COR-L47 (cell line): Measurements from ENCODE around the gene TEX2.
"Not testable (repeated sequence)": the region's sequence is repeated elsewhere in the genome, so short reads cannot be mapped to it uniquely, and the experiment has no call there.

ENCODE experiments used
- DNase-seq: peaks from one replicate; lab custom pipeline; 2025; lab: John Stamatoyannopoulos, UW

TEX2 gene

DNA sequence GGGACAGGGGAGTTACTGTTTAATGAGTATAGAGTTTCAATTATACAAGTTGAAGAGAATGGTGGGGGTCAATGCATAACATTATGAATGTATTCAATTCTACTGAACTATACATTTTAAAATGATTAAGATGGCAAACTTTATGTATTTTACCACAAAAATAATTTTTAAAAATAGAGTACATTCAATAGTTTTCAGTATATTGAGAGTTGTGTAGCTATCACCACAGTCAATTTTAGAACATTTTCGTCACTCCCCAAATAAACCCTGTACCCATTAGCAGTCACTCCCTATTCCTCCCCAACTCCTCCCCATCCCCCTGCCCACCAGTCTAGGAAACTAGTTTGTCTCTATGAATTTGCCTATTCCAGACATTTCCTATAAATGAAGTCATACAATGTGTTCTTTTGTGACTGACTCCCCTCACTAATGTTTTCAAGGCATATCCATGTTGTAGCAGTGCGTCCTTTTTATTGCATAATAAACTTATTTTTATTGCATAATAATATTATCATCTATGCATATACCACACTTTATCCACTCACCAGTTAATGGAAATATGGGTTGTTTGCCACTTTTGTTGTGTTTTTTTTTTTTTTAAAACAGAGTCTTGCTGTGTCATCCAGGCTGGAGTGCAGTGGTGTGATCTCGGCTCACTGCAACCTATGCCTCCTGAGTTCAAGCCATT lies 80.6 kb downstream of the TEX2 start:
- no peak for DNase-seq

DNA sequence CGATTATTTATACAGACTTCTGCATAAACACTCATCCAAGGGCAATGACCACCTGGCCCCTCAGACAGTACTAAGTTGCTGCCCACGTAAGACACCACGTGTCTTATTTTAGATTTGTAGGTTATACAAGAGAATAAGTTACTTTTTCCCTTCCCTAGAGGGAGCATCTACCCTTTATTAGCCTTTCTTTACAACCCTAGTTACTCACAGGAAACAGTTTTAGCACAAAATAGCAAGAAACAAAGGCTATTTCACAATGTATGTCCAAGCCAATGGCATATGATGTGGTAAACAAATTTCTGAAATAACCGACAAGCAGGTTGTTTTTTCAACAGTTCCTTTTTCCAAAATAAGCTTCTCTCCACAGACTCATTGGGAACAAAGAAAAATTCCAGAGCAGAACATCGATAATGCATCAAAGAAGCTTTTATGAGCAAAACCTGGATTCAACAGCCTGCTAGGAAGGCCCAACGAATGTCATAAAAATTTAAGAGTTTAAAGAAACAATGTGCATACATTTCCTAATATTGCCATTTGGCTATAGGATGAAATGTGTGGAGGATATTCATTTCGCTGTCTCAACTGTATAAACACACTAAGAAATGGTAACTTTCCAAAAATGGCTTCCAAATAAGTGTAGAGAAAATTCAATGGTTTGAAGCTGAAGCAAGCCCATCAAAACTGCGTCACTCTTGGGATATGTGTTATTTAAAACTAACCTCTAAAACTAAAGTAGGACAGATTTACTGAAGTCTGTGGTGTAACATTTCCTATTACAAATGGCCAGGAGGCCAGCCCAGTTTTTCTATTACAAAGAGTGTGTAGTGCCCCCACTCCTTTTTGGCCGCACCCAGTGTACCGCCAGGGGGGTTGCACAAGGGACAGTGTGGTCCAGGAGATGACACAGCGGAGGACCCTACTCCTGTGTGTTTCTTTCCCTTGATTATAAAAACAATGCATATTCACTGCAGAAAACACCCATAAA lies 82.7 kb downstream of the TEX2 start:
- DNase-seq: no peak

DNA sequence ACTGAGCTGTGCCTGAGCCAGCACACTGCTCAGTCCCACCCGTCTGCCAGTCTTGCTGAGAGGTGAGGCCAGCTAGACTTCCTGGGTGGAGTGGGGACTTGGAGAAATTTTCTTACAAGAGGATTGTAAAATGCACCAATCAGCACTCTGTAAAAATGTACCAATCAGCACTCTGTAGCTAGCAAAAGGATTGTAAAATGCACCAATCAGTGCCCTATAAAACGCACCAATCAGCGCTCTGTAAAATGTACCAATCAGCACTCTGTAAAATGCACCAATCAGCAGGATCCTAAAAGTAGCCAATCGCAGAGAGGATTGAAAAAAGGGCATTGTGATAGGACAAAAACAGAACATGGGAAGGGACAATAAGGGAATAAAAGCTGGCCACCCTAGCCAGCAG lies 84.0 kb downstream of the TEX2 start:
- DNase-seq: not testable (repeated sequence)

DNA sequence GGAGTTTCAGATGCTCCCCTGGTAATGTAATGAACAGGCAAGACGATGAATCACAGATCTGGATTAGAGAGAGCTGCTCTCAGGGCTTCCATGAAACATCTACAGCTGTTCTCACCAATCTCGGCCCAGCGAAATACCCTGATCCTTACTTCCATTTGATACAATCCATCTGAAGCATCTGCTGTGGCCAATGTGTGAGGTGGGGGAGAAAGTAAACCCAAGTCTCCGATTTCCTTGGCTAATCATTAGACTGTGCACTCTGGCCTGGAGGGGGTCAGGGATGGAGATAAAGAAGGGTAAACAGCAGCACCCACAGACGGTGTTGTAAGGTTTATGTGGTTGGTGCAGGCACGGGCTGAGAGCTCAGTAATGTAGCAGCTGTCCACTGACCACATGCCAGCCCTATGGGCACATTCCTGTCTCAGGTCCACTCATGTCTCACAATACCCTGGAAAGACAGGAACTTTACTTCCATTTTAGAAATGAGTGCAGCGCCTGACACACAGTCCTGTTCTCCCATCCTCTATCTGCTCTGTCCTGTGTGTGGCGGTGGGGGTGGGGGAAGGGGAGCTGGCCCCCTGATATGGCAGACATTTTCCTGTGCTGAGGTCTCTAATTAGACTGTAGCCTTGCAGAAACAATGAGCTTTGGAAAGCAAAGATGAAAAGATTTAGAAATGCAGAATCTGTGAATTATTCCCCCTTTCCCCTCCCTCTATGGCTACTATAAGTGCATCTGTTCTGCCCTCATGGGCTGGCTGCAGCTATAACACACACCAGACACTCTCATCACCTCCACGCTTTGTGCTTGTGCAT lies 84.8 kb downstream of the TEX2 start:
- no peak for DNase-seq

- DNase-seq: no peak
Observed at GRCh38 chr17:64177311-64178010, 85.6 kb downstream of the TEX2 start.

DNA sequence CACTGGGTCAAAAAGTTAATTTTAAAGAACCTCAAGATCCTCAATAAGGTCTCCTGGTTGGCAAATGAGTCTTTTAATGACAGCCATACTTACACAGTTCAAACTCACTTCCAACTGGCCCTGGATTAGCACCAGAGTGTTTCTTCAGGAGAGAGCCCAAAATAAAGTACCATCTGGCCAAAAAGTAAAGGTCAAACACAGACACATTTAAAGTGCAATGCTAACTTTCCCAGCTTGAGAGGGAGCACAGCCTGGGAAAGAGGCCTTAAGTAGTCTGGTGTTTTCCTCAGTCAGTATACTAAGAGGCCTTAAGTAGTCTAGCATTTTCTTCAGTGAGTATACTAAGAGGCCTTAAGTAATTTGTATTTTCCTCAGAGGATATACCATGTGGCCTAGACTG lies 86.5 kb downstream of the TEX2 start:
- no peak for DNase-seq

GRCh38 chr17:64174686-64175456 lies 88.2 kb downstream of the TEX2 start:
- no peak for DNase-seq

DNA sequence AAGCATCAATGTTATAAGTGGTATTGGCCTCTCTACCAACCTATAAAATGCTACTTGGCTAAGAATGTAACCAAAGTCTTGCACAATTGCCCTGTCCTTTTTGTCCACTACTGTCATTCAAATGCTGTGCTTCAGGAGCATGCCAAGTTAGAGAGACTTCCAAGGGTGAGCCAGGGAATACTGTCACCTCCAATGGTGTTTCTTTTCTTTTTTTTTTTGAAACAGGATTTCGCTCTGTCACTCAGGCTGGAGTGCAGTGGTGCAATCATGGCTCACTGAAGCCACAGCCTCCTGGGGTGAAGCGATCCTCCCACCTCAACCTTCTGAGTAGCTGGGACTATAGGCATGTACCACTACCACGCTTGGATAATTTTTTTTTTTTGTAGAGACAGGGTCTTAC lies 89.4 kb downstream of the TEX2 start:
- DNase-seq: no peak

DNA sequence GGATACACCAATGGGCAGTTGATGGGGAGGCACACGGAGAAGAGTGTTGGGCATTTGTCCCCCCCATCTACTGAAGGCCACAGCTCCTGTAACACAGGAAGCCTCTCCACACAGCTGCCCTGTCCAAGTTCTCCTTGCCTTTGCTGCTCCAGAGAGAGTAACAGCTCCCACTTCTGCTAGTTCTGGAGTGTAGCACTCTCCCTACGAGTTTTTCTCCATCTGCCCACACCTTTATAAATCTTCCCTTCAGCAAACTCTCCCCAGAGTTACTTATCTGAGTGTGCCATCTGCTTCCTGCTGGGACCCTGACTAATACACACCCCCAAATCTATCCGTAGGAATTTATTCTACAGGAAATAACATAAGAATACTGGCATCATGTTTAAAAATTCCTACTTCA lies 90.5 kb downstream of the TEX2 start:
- no peak for DNase-seq

- DNase-seq: no peak
Observed at GRCh38 chr17:64171041-64171440, 92.0 kb downstream of the TEX2 start.

GRCh38 chr17:64170286-64170685 lies 92.8 kb downstream of the TEX2 start:
- no peak for DNase-seq

DNA sequence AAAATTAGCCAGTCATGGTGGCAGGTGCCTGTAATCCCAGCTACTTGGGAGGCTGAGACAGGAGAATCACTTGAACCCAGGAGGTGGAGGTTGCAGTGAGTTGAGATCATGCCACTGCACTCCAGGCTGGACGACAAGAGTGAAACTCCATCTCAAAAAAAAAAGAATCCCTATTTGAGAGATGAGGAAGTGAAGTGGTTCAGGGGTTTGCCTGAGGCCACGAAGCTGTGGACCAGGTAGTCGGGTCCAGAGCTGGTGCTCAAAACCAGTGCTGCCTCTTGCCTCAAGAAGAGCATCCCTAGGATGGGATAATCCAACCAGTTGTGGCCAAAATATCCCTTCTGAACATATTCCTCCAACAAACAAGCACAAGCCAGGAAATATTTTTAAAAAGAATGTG lies 95.4 kb downstream of the TEX2 start:
- not testable (repeated sequence) for DNase-seq

- no peak for DNase-seq
Observed at GRCh38 chr17:64166876-64167275, 96.2 kb downstream of the TEX2 start.

GRCh38 chr17:64165347-64165746 lies 97.7 kb downstream of the TEX2 start:
- DNase-seq: no peak

GRCh38 chr17:64164596-64165285 lies 98.3 kb downstream of the TEX2 start:
- DNase-seq: no peak

DNA sequence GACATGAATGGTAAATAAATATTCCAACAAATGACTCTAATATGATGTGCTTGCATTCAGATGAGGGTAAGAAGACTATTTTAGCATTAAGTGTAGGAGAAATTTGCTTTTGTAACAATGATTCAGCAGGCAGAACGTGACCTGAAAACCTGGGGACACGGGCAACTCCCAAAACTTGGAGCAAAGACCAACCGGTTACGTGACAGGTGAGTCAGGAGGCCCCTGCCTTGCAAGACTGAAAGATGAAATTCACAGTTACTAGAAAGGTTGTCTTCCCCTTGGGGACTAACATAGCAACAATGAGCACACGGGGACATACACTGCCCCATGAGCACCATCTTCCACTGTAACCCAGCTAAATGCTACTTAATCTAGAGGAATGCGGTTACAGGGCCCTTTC lies 99.6 kb downstream of the TEX2 start:
- no peak for DNase-seq

- DNase-seq: no peak
Observed at GRCh38 chr17:64162554-64162953, 100.5 kb downstream of the TEX2 start.

DNA sequence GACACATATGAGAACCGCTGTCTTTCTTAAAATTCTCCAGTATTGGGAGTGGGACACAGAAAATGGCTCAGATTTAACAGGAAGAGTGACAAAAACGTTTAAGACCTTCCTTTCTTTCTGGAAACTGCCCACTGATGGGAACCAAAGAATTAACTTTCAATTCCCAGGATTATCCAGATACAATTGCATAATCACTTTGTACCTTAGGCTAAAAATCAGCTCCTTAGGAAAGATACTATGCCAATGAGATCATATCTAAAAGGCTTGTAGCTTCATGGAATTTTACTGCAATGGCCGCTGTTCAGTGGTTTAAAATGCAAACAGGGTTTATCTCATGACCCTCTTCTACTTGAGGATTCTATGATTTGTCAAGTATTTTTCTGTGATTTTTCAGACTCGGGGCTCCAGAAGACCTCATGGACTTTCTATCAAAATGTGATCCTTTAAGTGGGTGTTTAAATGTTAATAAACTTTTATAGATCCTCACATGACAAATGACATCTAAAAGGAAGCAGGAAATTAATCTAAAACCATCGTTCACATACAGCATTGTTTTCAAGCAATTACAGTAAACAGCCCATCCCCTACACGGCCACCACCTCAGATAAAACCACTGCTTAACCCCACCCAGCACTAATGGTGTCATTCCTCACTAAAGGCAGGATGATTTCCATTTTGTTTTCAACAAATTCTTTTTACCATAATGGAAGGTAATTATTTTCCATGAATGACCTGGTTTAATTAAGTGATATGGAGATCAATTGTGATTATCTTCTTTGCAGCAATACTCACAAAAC lies 101.5 kb downstream of the TEX2 start:
- DNase-seq: no peak

GRCh38 chr17:64160378-64160777 lies 102.7 kb downstream of the TEX2 start:
- DNase-seq: no peak
